GM21367 (cell line): ENCODE data around the gene LKAAEAR1.

ENCODE experiments used
- ATAC-seq: cut with Tn5 transposase; IDR thresholded peaks from one replicate; pipeline ENCODE4 v1.9.1; 2021; ENCODE audit not compliant: unreplicated experiment

The LKAAEAR1 gene

GRCh38 chr20:64080013-64080812 is 4.0 kb downstream of the LKAAEAR1 start, which contains the start of gene OPRL1:
Gene OPRL1, plus strand, starts transcription at chr20:64080082. Its CDS starts 12,639 bp downstream, at chr20:64092721.
- ATAC-seq = no peak

GRCh38 chr20:64079273-64080012 is 4.8 kb downstream of the LKAAEAR1 start, which contains the start of gene RGS19:
Gene RGS19, minus strand, starts transcription at chr20:64079518. Its CDS starts 2,632 bp downstream, at chr20:64076886.
- ATAC-seq = no peak

- ATAC-seq = no peak
Observed at GRCh38 chr20:64078934-64079272, 5.3 kb downstream of the LKAAEAR1 start.

- ATAC-seq = no peak
Observed at GRCh38 chr20:64077876-64078551, 6.2 kb downstream of the LKAAEAR1 start.

- ATAC-seq = no peak
Observed at GRCh38 chr20:64077541-64077875, 6.7 kb downstream of the LKAAEAR1 start.

- no peak for ATAC-seq
Observed at GRCh38 chr20:64077094-64077493, 7.1 kb downstream of the LKAAEAR1 start.

- ATAC-seq = no peak
Observed at GRCh38 chr20:64076061-64076997, 7.9 kb downstream of the LKAAEAR1 start.

- ATAC-seq = no peak
Observed at GRCh38 chr20:64075556-64075955, 8.6 kb downstream of the LKAAEAR1 start.

- ATAC-seq = no peak
Observed at GRCh38 chr20:64074963-64075362, 9.2 kb downstream of the LKAAEAR1 start.

- no peak for ATAC-seq
Observed at GRCh38 chr20:64074184-64074789, 9.9 kb downstream of the LKAAEAR1 start.

- no peak for ATAC-seq
Observed at GRCh38 chr20:64073476-64074183, 10.6 kb downstream of the LKAAEAR1 start.

GRCh38 chr20:64072498-64073063 is 11.6 kb downstream of the LKAAEAR1 start:
- ATAC-seq = no peak

- ATAC-seq = no peak
Observed at GRCh38 chr20:64071341-64072332, 12.6 kb downstream of the LKAAEAR1 start.

- no peak for ATAC-seq
Observed at GRCh38 chr20:64070244-64070993, 13.8 kb downstream of the LKAAEAR1 start.

- ATAC-seq = no peak
Observed at GRCh38 chr20:64069614-64070243, 14.5 kb downstream of the LKAAEAR1 start.

- no peak for ATAC-seq
Observed at GRCh38 chr20:64069209-64069613, 15.0 kb downstream of the LKAAEAR1 start.
